ENCODE results near the gene C2orf72. TPM values are rescaled to one million over a fixed set of nuclear protein-coding genes. Genes with fewer than 3 reads are reported as not detected.
A peak's percentile ranks its signal among the peaks of the same experiment; 100 is the strongest.

C2orf72 gene
- total and polyA plus RNA-seq, 2 of the 13 experiments (the other 11 are each of a cell fraction or from before 2014, with no cell fraction given): 147 to 203 TPM

DNA sequence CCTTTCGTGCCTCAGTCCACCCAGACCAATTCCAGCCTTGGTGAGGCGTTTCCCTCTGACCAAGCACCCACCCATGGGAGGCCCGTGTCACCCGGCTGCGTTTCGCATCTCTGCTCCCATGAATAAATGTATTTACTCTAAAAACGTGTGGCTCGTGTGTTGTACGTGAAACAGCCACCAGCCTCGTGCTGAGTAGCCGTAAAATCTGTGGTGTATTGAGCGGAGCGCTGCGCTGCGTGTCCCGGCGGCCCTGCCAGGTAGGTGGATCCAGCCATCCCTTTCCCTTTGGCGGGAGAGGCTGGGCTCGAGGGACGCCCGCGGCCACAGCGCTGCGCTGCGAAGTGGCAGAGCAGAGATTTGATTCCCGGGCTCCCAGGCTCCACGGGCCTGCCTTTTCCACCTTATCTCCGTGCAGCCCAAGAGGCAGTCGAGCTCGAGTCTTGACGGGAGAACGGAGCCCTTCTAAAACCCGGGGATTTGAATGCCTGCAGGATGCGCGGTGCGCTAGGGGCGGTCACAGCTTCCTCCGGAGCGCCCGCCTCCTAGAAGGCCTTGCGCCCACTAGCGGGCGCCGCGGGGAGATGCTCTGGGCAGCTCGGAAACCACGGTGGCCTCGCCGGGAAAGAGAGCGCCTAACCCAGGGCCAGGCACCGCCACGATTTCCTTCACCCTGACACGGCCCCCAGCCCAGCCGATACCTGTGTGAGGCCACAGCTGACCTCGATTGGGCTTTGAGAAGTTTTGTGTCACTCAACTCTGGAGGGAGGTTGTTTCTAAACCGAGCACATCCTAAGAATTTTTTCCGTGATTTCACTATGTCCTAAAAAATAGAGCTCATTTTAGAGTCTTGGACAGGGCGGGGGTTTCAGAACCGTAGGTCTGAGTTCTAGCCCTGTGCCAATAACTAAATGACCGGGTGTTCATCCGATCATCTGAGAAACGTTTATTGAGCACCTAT, 15.4 kb downstream of the C2orf72 start (continued):
- TF ChIP-seq HMGA1 (CRISPR knock-in tag; conservative IDR thresholded peaks at IDR 0.05): no peak
- TF ChIP-seq RBM22 (optimal IDR thresholded peaks at IDR 0.05; ENCODE audit: low read length): peak; percentile 63
- TF ChIP-seq ZFP1 (CRISPR knock-in tag; IDR thresholded peaks at IDR 0.05): no peak
- TF ChIP-seq, protein P1, sequence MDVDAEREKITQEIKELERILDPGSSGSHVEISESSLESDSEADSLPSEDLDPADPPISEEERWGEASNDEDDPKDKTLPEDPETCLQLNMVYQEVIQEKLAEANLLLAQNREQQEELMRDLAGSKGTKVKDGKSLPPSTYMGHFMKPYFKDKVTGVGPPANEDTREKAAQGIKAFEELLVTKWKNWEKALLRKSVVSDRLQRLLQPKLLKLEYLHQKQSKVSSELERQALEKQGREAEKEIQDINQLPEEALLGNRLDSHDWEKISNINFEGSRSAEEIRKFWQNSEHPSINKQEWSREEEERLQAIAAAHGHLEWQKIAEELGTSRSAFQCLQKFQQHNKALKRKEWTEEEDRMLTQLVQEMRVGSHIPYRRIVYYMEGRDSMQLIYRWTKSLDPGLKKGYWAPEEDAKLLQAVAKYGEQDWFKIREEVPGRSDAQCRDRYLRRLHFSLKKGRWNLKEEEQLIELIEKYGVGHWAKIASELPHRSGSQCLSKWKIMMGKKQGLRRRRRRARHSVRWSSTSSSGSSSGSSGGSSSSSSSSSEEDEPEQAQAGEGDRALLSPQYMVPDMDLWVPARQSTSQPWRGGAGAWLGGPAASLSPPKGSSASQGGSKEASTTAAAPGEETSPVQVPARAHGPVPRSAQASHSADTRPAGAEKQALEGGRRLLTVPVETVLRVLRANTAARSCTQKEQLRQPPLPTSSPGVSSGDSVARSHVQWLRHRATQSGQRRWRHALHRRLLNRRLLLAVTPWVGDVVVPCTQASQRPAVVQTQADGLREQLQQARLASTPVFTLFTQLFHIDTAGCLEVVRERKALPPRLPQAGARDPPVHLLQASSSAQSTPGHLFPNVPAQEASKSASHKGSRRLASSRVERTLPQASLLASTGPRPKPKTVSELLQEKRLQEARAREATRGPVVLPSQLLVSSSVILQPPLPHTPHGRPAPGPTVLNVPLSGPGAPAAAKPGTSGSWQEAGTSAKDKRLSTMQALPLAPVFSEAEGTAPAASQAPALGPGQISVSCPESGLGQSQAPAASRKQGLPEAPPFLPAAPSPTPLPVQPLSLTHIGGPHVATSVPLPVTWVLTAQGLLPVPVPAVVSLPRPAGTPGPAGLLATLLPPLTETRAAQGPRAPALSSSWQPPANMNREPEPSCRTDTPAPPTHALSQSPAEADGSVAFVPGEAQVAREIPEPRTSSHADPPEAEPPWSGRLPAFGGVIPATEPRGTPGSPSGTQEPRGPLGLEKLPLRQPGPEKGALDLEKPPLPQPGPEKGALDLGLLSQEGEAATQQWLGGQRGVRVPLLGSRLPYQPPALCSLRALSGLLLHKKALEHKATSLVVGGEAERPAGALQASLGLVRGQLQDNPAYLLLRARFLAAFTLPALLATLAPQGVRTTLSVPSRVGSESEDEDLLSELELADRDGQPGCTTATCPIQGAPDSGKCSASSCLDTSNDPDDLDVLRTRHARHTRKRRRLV (CRISPR knock-in tag; IDR thresholded peaks at IDR 0.05): peak; percentile 87
- TF ChIP-seq, protein P2, sequence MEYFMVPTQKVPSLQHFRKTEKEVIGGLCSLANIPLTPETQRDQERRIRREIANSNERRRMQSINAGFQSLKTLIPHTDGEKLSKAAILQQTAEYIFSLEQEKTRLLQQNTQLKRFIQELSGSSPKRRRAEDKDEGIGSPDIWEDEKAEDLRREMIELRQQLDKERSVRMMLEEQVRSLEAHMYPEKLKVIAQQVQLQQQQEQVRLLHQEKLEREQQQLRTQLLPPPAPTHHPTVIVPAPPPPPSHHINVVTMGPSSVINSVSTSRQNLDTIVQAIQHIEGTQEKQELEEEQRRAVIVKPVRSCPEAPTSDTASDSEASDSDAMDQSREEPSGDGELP (IDR thresholded peaks at IDR 0.05; ENCODE audit: borderline replicate concordance, low read depth): no peak
- no peak for TF ChIP-seq SMYD3 (CRISPR knock-in tag; IDR thresholded peaks at IDR 0.05)
- peak; percentile 24; the same call in 1 of the 2 replicates for TF ChIP-seq BHLHE40 (IDR thresholded peaks at IDR 0.05; ENCODE audit: low read length)
- peak; percentile 95 for TF ChIP-seq ZNF589 (CRISPR knock-in tag; conservative IDR thresholded peaks at IDR 0.05)
- peak; percentile 69 for TF ChIP-seq TAF15 (IDR thresholded peaks at IDR 0.05; ENCODE audit: low read depth, low read length, poor library complexity, severe bottlenecking)
- TF ChIP-seq ZNF264 (CRISPR knock-in tag; IDR thresholded peaks at IDR 0.05): peak; percentile 65
- no peak for TF ChIP-seq SYNCRIP (IDR thresholded peaks at IDR 0.05; ENCODE audit: insufficient read depth, low read depth, low read length)
- TF ChIP-seq, protein P3, sequence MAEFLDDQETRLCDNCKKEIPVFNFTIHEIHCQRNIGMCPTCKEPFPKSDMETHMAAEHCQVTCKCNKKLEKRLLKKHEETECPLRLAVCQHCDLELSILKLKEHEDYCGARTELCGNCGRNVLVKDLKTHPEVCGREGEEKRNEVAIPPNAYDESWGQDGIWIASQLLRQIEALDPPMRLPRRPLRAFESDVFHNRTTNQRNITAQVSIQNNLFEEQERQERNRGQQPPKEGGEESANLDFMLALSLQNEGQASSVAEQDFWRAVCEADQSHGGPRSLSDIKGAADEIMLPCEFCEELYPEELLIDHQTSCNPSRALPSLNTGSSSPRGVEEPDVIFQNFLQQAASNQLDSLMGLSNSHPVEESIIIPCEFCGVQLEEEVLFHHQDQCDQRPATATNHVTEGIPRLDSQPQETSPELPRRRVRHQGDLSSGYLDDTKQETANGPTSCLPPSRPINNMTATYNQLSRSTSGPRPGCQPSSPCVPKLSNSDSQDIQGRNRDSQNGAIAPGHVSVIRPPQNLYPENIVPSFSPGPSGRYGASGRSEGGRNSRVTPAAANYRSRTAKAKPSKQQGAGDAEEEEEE (CRISPR knock-in tag; IDR thresholded peaks at IDR 0.05; ENCODE audit: borderline replicate concordance): peak; percentile 85; the same call in 1 of the 2 replicates
- TF ChIP-seq, protein P4, sequence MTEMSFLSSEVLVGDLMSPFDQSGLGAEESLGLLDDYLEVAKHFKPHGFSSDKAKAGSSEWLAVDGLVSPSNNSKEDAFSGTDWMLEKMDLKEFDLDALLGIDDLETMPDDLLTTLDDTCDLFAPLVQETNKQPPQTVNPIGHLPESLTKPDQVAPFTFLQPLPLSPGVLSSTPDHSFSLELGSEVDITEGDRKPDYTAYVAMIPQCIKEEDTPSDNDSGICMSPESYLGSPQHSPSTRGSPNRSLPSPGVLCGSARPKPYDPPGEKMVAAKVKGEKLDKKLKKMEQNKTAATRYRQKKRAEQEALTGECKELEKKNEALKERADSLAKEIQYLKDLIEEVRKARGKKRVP (CRISPR knock-in tag; IDR thresholded peaks at IDR 0.05): no peak; a peak in 1 of 4 replicates
- TF ChIP-seq ZNF17 (CRISPR knock-in tag; IDR thresholded peaks at IDR 0.05): no peak
- TF ChIP-seq, protein P5, sequence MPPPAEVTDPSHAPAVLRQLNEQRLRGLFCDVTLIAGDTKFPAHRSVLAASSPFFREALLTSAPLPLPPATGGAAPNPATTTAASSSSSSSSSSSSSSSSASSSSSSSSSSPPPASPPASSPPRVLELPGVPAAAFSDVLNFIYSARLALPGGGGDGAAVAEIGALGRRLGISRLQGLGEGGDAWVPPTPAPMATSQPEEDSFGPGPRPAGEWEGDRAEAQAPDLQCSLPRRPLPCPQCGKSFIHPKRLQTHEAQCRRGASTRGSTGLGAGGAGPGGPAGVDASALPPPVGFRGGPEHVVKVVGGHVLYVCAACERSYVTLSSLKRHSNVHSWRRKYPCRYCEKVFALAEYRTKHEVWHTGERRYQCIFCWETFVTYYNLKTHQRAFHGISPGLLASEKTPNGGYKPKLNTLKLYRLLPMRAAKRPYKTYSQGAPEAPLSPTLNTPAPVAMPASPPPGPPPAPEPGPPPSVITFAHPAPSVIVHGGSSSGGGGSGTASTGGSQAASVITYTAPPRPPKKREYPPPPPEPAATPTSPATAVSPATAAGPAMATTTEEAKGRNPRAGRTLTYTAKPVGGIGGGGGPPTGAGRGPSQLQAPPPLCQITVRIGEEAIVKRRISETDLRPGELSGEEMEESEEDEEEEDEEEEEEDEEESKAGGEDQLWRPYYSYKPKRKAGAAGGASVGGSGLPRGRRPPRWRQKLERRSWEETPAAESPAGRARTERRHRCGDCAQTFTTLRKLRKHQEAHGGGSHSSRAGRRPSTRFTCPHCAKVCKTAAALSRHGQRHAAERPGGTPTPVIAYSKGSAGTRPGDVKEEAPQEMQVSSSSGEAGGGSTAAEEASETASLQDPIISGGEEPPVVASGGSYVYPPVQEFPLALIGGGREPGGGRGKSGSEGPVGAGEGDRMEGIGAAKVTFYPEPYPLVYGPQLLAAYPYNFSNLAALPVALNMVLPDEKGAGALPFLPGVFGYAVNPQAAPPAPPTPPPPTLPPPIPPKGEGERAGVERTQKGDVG (CRISPR knock-in tag; IDR thresholded peaks at IDR 0.05; ENCODE audit: borderline replicate concordance): peak; percentile 98
- TF ChIP-seq SMAD9 (CRISPR knock-in tag; IDR thresholded peaks at IDR 0.05): 0 out of 2 replicates have a peak, but pooled peaks have one; percentile 59

All from HepG2 (cell line).